K562 (cell line): ENCODE results near the gene PACSIN3. TPM values are rescaled to one million over a fixed set of nuclear protein-coding genes. Genes with fewer than 3 reads are reported as not detected.

Experiments used
- CREM ChIP-seq: IDR thresholded peaks from 2 replicates; pipeline ENCODE4 v1.6.1; 2014; ENCODE audit warnings: antibody characterized with exemption, low read depth
- FOS ChIP-seq: IDR thresholded peaks from 3 replicates; pipeline ENCODE4 v1.6.1; 2011; ENCODE audit not compliant: insufficient read length; ENCODE audit errors: extremely low read depth
- FOXP1 ChIP-seq: sonication (generic); formaldehyde crosslinking; IDR thresholded peaks from 2 replicates; pipeline ENCODE4 v1.8.0; 2022; ENCODE audit warnings: mild to moderate bottlenecking, missing genetic modification reagents
- JUN ChIP-seq, 2 experiments: sonication (generic) in 1 of 2; formaldehyde crosslinking in 1 of 2; IDR thresholded peaks; 2 replicates each; pipeline versions ENCODE4 v1.6.1 to v1.8.0; 2012 to 2022; ENCODE audit warnings: borderline replicate concordance in 2 of 2, mild to moderate bottlenecking in 2 of 2, improper control_type of control experiment in 1 of 2, low read depth in 1 of 2, low read length in 1 of 2, missing genetic modification reagents in 1 of 2
- MED1 ChIP-seq: sonication (generic); formaldehyde crosslinking; IDR thresholded peaks from 2 replicates; pipeline ENCODE4 v1.8.1; 2023; ENCODE audit warnings: missing genetic modification reagents, borderline replicate concordance
- NR1H2 ChIP-seq: sonication (generic); formaldehyde crosslinking; IDR thresholded peaks from 2 replicates; pipeline ENCODE4 v1.4.0; 2020; ENCODE audit warnings: mild to moderate bottlenecking, missing genetic modification reagents
- RAD21 ChIP-seq, 2 experiments: fragments of 250-450 bp in 1 of 2; fragments of 450-650 bp in 1 of 2; sonication (Bioruptor Pico) in 1 of 2; formaldehyde crosslinking in 1 of 2; IDR thresholded peaks in 1 of 2; conservative IDR thresholded peaks in 1 of 2; 2 replicates each; pipeline versions ENCODE4 v1.4.0 to v1.8.0; 2020 to 2022; ENCODE audit warnings: mild to moderate bottlenecking in 2 of 2, moderate library complexity in 1 of 2
- RBM39 ChIP-seq: fragments of 200-400 bp; formaldehyde crosslinking; optimal IDR thresholded peaks from 2 replicates; pipeline ENCODE3; 2018; ENCODE audit warnings: low read depth, low read length
- SMARCA4 ChIP-seq: fragments of 450-650 bp; IDR thresholded peaks from 2 replicates; pipeline ENCODE4 v1.6.1; 2016
- TARDBP ChIP-seq: fragments of 450-650 bp; IDR thresholded peaks from 2 replicates; pipeline ENCODE4 v1.6.1; 2016
- WHSC1 ChIP-seq: IDR thresholded peaks from one replicate; pipeline ENCODE4 v1.6.1; 2012; ENCODE audit warnings: low read length, control low read depth, inconsistent platforms
- ZNF224 ChIP-seq: sonication (generic); formaldehyde crosslinking; IDR thresholded peaks from 2 replicates; pipeline ENCODE4 v1.8.0; 2022; ENCODE audit warnings: mild to moderate bottlenecking, missing genetic modification reagents
- ZNF436 ChIP-seq: fragments of 250-450, 450-650 bp; sonication (Bioruptor Pico); formaldehyde crosslinking; IDR thresholded peaks from 2 replicates; pipeline ENCODE4 v1.7.0; 2020; ENCODE audit warnings: mild to moderate bottlenecking
- ZNF507 ChIP-seq: conservative IDR thresholded peaks from 2 replicates; pipeline ENCODE4 v1.6.1; 2017; ENCODE audit warnings: missing genetic modification characterization, missing compliant biosample characterization
- ZNF586 ChIP-seq: fragments of 450-650 bp; formaldehyde crosslinking; conservative IDR thresholded peaks from 2 replicates; pipeline ENCODE4 v1.4.0; 2020; ENCODE audit warnings: mild to moderate bottlenecking, moderate library complexity
- polyA plus RNA-seq, 8 experiments: library from polyadenylated mRNA; depleted of rRNA in 4 of 8; stranded (reverse) in 5 of 8; unstranded in 3 of 8; fragments of >200 nt; fragmentation: Nextera tagmentation in 2 of 8; fragmentation: Illumina TruSeq in 1 of 8; extraction: Ambion mirVana in 2 of 8; extraction: Trizol in 1 of 8; gene quantifications; 2 replicates each; pipeline versions ENCODE4 v1.2.1 to v1.2.3, GENCODE V29; 2011 to 2014; ENCODE audit warnings: inconsistent platforms in 1 of 8, missing spikeins in 1 of 8
- total RNA-seq, 7 experiments: library from RNA; depleted of rRNA in 6 of 7; stranded (reverse); fragments of >200 nt in 6 of 7; fragmentation: Illumina TruSeq in 2 of 7; extraction: Trizol in 2 of 7; gene quantifications; 2 replicates each; pipeline versions ENCODE4 v1.2.1 to v1.2.3, GENCODE V29; 2011 to 2021; ENCODE audit warnings: low replicate concordance in 1 of 7
- TF ChIP-seq, protein P1 (sequence below): fragments of 250-450 bp; sonication (Bioruptor Pico); IDR thresholded peaks from 2 replicates; pipeline ENCODE4 v1.6.1; 2021; ENCODE audit warnings: mild to moderate bottlenecking
- TF ChIP-seq, protein P2 (sequence below): fragments of 450-650 bp; IDR thresholded peaks from 2 replicates; pipeline ENCODE4 v1.6.1; 2017; ENCODE audit warnings: mild to moderate bottlenecking, moderate library complexity
- TF ChIP-seq, protein P3 (sequence below), 3 experiments: IDR thresholded peaks in 2 of 3; conservative IDR thresholded peaks in 1 of 3; 2 replicates each; pipeline ENCODE4 v1.5.1; 2011 to 2012; ENCODE audit warnings: low read length in 3 of 3, mild to moderate bottlenecking in 3 of 3, control low read depth in 2 of 3, improper control_type of control experiment in 1 of 3, inconsistent platforms in 1 of 3, low read depth in 1 of 3, mixed read lengths in 1 of 3, moderate library complexity in 1 of 3; ENCODE audit not compliant: insufficient read depth in 2 of 3
- TF ChIP-seq, protein P4 (sequence below): fragments of 250-450 bp; sonication (Bioruptor Pico); IDR thresholded peaks from 2 replicates; pipeline ENCODE4 v1.8.0; 2021; ENCODE audit warnings: mild to moderate bottlenecking, moderate library complexity
- TF ChIP-seq, protein P5 (sequence below): fragments of 250-450 bp; sonication (Bioruptor Pico); IDR thresholded peaks from 2 replicates; pipeline ENCODE4 v1.5.0; 2021; ENCODE audit warnings: mild to moderate bottlenecking, borderline replicate concordance

The PACSIN3 gene
- total and polyA plus RNA-seq, 9 of the 15 experiments (the other 6 are each of a cell fraction or from before 2014, with no cell fraction given), result 0.13 to 18.1 (median 7.1) TPM

DNA sequence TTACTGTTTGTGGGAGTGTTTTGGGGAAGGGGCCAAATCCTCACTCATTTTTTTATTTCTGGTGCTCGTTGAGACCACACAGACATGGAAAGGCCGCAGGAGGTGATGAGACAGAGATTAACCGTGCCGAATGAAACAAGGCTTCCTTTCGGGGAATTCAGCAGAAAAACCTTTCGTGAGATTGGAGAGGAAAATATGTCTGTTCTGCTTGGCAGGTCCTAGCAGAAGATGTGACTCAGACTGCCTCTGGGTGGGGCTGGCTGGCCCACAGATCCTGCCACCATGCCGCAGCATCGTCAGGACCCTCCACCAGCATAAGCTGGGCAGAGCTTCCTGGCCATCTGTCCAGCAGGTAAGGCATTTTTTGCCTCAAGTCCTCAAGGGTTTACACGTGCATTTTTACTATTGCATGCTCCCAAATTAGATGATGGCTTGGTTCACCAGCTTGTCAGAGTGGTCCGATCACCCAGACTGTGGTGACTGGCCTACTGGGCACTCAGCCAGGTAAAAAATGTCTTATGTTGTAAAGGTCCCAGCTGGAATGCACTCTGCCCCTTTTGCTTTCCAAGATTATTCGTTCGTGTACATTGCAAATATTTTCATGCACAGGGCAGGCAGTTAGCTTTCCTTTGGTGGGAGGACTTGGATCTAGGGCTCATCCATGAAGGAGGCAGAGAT, 30.0 kb upstream of the PACSIN3 start (continued):
- TF ChIP-seq RBM39 (no peak), SMARCA4 (peak; percentile 15; the same call in 1 of the 2 replicates), TARDBP (no peak), ZNF507 (tag) (no peak), NR1H2 (CRISPR knock-in tag) (no peak), CREM (0 out of 2 replicates have a peak, but pooled peaks have one; percentile 6), MED1 (no peak), RAD21 (CRISPR knock-in tag; conservative IDR thresholded peaks at IDR 0.05 in 1 of 2, IDR thresholded peaks at IDR 0.05 in 1 of 2) (peak in 1 of 2 experiments; percentile 8; a peak in 1 of 4 replicates), JUN (IDR thresholded peaks at IDR 0.05; ENCODE audit: borderline replicate concordance, low read depth, low read length) (0 out of 2 replicates have a peak, but pooled peaks have one; percentile 35), JUN (CRISPR knock-in tag; IDR thresholded peaks at IDR 0.05; ENCODE audit: borderline replicate concordance) (no peak), ZNF436 (CRISPR knock-in tag) (no peak), FOS (no peak), ZNF586 (CRISPR knock-in tag) (no peak), WHSC1 (no peak), FOXP1 (CRISPR knock-in tag) (no peak), ZNF224 (CRISPR knock-in tag) (no peak)
- TF ChIP-seq, protein P1, sequence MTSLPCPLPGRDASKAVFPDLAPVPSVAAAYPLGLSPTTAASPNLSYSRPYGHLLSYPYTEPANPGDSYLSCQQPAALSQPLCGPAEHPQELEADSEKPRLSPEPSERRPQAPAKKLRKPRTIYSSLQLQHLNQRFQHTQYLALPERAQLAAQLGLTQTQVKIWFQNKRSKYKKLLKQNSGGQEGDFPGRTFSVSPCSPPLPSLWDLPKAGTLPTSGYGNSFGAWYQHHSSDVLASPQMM (CRISPR knock-in tag), result no peak
- TF ChIP-seq, protein P2, sequence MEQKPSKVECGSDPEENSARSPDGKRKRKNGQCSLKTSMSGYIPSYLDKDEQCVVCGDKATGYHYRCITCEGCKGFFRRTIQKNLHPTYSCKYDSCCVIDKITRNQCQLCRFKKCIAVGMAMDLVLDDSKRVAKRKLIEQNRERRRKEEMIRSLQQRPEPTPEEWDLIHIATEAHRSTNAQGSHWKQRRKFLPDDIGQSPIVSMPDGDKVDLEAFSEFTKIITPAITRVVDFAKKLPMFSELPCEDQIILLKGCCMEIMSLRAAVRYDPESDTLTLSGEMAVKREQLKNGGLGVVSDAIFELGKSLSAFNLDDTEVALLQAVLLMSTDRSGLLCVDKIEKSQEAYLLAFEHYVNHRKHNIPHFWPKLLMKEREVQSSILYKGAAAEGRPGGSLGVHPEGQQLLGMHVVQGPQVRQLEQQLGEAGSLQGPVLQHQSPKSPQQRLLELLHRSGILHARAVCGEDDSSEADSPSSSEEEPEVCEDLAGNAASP, result no peak
- TF ChIP-seq, protein P3, sequence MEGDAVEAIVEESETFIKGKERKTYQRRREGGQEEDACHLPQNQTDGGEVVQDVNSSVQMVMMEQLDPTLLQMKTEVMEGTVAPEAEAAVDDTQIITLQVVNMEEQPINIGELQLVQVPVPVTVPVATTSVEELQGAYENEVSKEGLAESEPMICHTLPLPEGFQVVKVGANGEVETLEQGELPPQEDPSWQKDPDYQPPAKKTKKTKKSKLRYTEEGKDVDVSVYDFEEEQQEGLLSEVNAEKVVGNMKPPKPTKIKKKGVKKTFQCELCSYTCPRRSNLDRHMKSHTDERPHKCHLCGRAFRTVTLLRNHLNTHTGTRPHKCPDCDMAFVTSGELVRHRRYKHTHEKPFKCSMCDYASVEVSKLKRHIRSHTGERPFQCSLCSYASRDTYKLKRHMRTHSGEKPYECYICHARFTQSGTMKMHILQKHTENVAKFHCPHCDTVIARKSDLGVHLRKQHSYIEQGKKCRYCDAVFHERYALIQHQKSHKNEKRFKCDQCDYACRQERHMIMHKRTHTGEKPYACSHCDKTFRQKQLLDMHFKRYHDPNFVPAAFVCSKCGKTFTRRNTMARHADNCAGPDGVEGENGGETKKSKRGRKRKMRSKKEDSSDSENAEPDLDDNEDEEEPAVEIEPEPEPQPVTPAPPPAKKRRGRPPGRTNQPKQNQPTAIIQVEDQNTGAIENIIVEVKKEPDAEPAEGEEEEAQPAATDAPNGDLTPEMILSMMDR (IDR thresholded peaks at IDR 0.05 in 2 of 3, conservative IDR thresholded peaks at IDR 0.05 in 1 of 3; ENCODE audit: insufficient read depth in 2 of 3, low read depth in 1 of 3, low read length in 3 of 3), result peak in 1 of 3 experiments; percentile 21; a peak in 2 of 6 replicates
- TF ChIP-seq, protein P4, sequence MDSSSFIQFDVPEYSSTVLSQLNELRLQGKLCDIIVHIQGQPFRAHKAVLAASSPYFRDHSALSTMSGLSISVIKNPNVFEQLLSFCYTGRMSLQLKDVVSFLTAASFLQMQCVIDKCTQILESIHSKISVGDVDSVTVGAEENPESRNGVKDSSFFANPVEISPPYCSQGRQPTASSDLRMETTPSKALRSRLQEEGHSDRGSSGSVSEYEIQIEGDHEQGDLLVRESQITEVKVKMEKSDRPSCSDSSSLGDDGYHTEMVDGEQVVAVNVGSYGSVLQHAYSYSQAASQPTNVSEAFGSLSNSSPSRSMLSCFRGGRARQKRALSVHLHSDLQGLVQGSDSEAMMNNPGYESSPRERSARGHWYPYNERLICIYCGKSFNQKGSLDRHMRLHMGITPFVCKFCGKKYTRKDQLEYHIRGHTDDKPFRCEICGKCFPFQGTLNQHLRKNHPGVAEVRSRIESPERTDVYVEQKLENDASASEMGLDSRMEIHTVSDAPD (CRISPR knock-in tag), result no peak
- TF ChIP-seq, protein P5, sequence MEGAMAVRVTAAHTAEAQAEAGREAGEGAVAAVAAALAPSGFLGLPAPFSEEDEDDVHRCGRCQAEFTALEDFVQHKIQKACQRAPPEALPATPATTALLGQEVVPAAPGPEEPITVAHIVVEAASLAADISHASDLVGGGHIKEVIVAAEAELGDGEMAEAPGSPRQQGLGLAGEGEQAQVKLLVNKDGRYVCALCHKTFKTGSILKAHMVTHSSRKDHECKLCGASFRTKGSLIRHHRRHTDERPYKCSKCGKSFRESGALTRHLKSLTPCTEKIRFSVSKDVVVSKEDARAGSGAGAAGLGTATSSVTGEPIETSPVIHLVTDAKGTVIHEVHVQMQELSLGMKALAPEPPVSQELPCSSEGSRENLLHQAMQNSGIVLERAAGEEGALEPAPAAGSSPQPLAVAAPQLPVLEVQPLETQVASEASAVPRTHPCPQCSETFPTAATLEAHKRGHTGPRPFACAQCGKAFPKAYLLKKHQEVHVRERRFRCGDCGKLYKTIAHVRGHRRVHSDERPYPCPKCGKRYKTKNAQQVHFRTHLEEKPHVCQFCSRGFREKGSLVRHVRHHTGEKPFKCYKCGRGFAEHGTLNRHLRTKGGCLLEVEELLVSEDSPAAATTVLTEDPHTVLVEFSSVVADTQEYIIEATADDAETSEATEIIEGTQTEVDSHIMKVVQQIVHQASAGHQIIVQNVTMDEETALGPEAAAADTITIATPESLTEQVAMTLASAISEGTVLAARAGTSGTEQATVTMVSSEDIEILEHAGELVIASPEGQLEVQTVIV (CRISPR knock-in tag), result no peak
